Heart right ventricle (tissue), 16 donors: ENCODE data around the gene CFI. TPM values are rescaled to one million over a fixed set of nuclear protein-coding genes. Genes with fewer than 3 reads are reported as not detected.

Experiments
- ATAC-seq, 8 donors: fragments of 200-7000 bp; cut with Tn5 transposase; one replicate each; pipeline ENCODE4 v1.9.1; 2020; ENCODE audit warnings: mild to moderate bottlenecking in 8 of 8, moderate library complexity in 8 of 8, moderate number of reproducible peaks in 1 of 8
- DNase-seq, 2 donors: peaks; one replicate each; pipeline ENCODE4 v3.0.0-alpha.2; 2020
- H3K27ac ChIP-seq, 10 donors: fragments of 200-600 bp; sonication (generic) in 2 of 10; one replicate each; pipeline versions ENCODE4 v1.5.0 to v1.8.0; 2020 to 2022; ENCODE audit warnings: mild to moderate bottlenecking in 3 of 10
- H3K27me3 ChIP-seq, 7 donors: fragments of 200-600 bp; one replicate each; pipeline ENCODE4 v1.8.0; 2021 to 2022; ENCODE audit warnings: mild to moderate bottlenecking in 2 of 7
- H3K36me3 ChIP-seq, 9 donors: fragments of 200-600 bp; sonication (generic) in 1 of 9; one replicate each; pipeline versions ENCODE4 v1.5.0 to v1.8.0; 2020 to 2022; ENCODE audit warnings: mild to moderate bottlenecking in 2 of 9
- H3K4me1 ChIP-seq, 9 donors: fragments of 200-600 bp; sonication (generic) in 1 of 9; one replicate each; pipeline versions ENCODE4 v1.5.0 to v1.8.0; 2020 to 2022; ENCODE audit warnings: mild to moderate bottlenecking in 4 of 9
- H3K4me3 ChIP-seq, 10 donors: fragments of 200-600 bp; sonication (generic) in 2 of 10; one replicate each; pipeline versions ENCODE4 v1.5.0 to v1.8.0; 2020 to 2022; ENCODE audit warnings: mild to moderate bottlenecking in 7 of 10, moderate library complexity in 2 of 10
- H3K9me3 ChIP-seq, 11 donors: fragments of 200-600 bp in 10 of 11; sonication (generic) in 2 of 11; one replicate each; pipeline versions ENCODE4 v1.5.0 to v1.8.0; 2013 to 2022; ENCODE audit warnings: mild to moderate bottlenecking in 2 of 11, control low read depth in 1 of 11, moderate library complexity in 1 of 11
- CTCF ChIP-seq, 9 donors: fragments of 200-600 bp; sonication (generic) in 2 of 9; IDR thresholded peaks; one replicate each; pipeline versions ENCODE4 v1.5.0 to v1.8.0; 2021 to 2022; ENCODE audit warnings: antibody characterized with exemption in 9 of 9, mild to moderate bottlenecking in 5 of 9, moderate library complexity in 1 of 9
- WGBS, 2 donors: extraction: QIAGEN DNeasy Blood & Tissue Kit; methylation state at CpG; one replicate each; pipeline ENCODE4 v1.1.7; 2013; ENCODE audit warnings: inconsistent platforms in 1 of 2; 5-methylcytosine and 5-hydroxymethylcytosine counted together
- intact Hi-C, 10 donors: fragments of 100-400 bp; cut with DNase I; formaldehyde crosslinking; loops; one replicate each; pipeline versions ENCODE4 v1.11.1 to v1.14.2; 2022
- polyA plus RNA-seq, 2 donors: library from polyadenylated mRNA; stranded (reverse); fragments of 200-250 nt; gene quantifications; one replicate each; pipeline ENCODE4 v1.2.3, GENCODE V29; 2013
- total RNA-seq, 10 donors: library from RNA; stranded (reverse); fragmentation: NEBNext Ultra II Directional in 3 of 10; extraction: Animal tissue kit (Norgen Biotek cat#: 25700) in 3 of 10; gene quantifications; one replicate each; pipeline versions ENCODE4 v1.2.1 to v1.2.4, GENCODE V29; 2021 to 2023
- donor health status: Arrhythmogenic right ventricular cardiomyopathy.
- donor health status: ischemic (EF 13 %, LVEDD 7.1; RV severe dilation, severe dysfunction).
- donor health status: healthy with polysubstance abuse.
- donor health status: DM: no; HTN: yes; CAD: no.
- donor health status: DM: no; HTN: no; CAD: no.
- donor health status: ischemic (EF 25% LVEDD 6.9; RV normal size, moderate dysfunction).
- donor health status: ischemic (EF 25% LVEDD 5.7; RV mildly dilated, moderate dysfunction).
- donor health status: healthy.
- donor health status: DM: yes; HTN: yes; CAD: no.
- donor health status: Ischemic cardiomyopathy.
- donor health status: ischemic (EF 35%, LVEDD 5.7; RV mildly dilated, moderate dysfunction).
- donor health status: nonischemic (EF 11% LVEDD 7.7; RV severe dilation, severe dysfunction).
- donor health status: DM: yes; HTN: yes; CAD: no.
- donor health status: PGD.
- donor health status: ischemic (EF 29% LVEDD 5.4; RV normal size, mild dysfunction).
- donor health status: nonischemic (EF 23%, LVEDD 6.1; RV moderate dilation, normal function).

Gene CFI
- total and polyA plus RNA-seq, 12 donors, result 5.2 to 16.6 (median 10.5) TPM

- peaks cover 0 to 1% (median 0%) of the 10 kb centered on the region in 11 donors for H3K9me3 ChIP-seq
- H3K4me3 ChIP-seq, result peak overlapping the region; percentile 64 to 96 (median 86)
- no peak for ATAC-seq
- WGBS, 2 donors, result 51 to 59% methylated on average over 21 of the region's 21 CpGs
- H3K27ac ChIP-seq, result peak overlapping the region in 8 of 10 donors; percentile 78 to 87 (median 82)
- no peaks in the 10 kb centered on the region for H3K27me3 ChIP-seq
- TF ChIP-seq CTCF (IDR thresholded peaks at IDR 0.05), result no peak
- H3K4me1 ChIP-seq, result peaks cover 2 to 26% (median 15%) of the 10 kb centered on the region in 9 donors
- DNase-seq, result no peak
- intact Hi-C loops, result loop anchor here in 9 of 10 donors (2.0 to 10.0 kb wide), 10 partner anchors 101 to 274 kb away; partner anchors contain the start of genes GAR1 (in 8 of the 9), CFI (in 3 of the 9) and MCUB (in 2 of the 9)
- peaks cover 0 to 14% (median 0%) of the 10 kb centered on the region in 9 donors for H3K36me3 ChIP-seq
These were observed 100.0 kb downstream of the CFI start for GRCh38 chr4:109701566-109702410.

GRCh38 chr4:109699553-109700225, 102.1 kb downstream of the CFI start:
- no peak for ATAC-seq
- intact Hi-C loops, result loop anchor here in 9 of 10 donors (5.0 to 10.0 kb wide), 8 partner anchors 103 to 275 kb away; partner anchors contain the start of genes GAR1 (in 7 of the 9), CFI (in 3 of the 9) and MCUB (in 1 of the 9)
- Histone ChIP-seq H3K27ac (no peak overlapping the region), H3K4me1 (peaks cover 2 to 26% (median 15%) of the 10 kb centered on the region in 9 donors), H3K27me3 (no peaks in the 10 kb centered on the region), H3K9me3 (peaks cover 0 to 3% (median 0%) of the 10 kb centered on the region in 11 donors), H3K36me3 (peaks cover 0 to 34% (median 0%) of the 10 kb centered on the region in 9 donors), H3K4me3 (no peak overlapping the region)
- WGBS, 2 donors, result 83 to 88% methylated on average over 8 of the region's 8 CpGs
- DNase-seq, result no peak
- no peak for TF ChIP-seq CTCF (IDR thresholded peaks at IDR 0.05)

- DNase-seq, result no peak
- no peak for ATAC-seq
- intact Hi-C loops, result no loop called here
- Histone ChIP-seq H3K9me3 (peaks cover 0 to 3% (median 0%) of the 10 kb centered on the region in 11 donors), H3K27me3 (no peaks in the 10 kb centered on the region), H3K4me3 (no peak overlapping the region), H3K36me3 (peaks cover 0 to 45% (median 0%) of the 10 kb centered on the region in 9 donors), H3K4me1 (peaks cover under 1 to 19% (median 12%) of the 10 kb centered on the region in 9 donors), H3K27ac (no peak overlapping the region)
- no peak for TF ChIP-seq CTCF (IDR thresholded peaks at IDR 0.05)
- 96 to 100% methylated on average over 1 of the region's 1 CpG for WGBS, 2 donors
These were observed 103.1 kb downstream of the CFI start for GRCh38 chr4:109698656-109699055.

- ATAC-seq, result no peak
- H3K9me3 ChIP-seq, result no peaks in the 10 kb centered on the region
- H3K36me3 ChIP-seq, result peaks cover 0 to 98% (median 4%) of the 10 kb centered on the region in 9 donors
- H3K4me3 ChIP-seq, result no peak overlapping the region
- TF ChIP-seq CTCF (IDR thresholded peaks at IDR 0.05), result no peak
- DNase-seq, result no peak
- WGBS, 2 donors, result 93 to 97% methylated on average over 1 of the region's 1 CpG
- H3K4me1 ChIP-seq, result peaks cover 0 to 3% (median 0%) of the 10 kb centered on the region in 9 donors
- intact Hi-C loops, result no loop called here
- H3K27me3 ChIP-seq, result no peaks in the 10 kb centered on the region
- H3K27ac ChIP-seq, result no peak overlapping the region
These were observed 110.3 kb downstream of the CFI start for GRCh38 chr4:109691411-109691920.
